GM18873 (cell line): ENCODE measurements around the gene SNRPE.
"Not testable (repeated sequence)": the region's sequence is repeated elsewhere in the genome, so short reads cannot be mapped to it uniquely, and the experiment has no call there.

Source experiments
- ATAC-seq: cut with Tn5 transposase; IDR thresholded peaks from one replicate; pipeline ENCODE4 v1.9.1; 2021; ENCODE audit warnings: mild to moderate bottlenecking, moderate library complexity, moderate number of reproducible peaks; ENCODE audit not compliant: unreplicated experiment, low FRiP score

SNRPE gene

GRCh38 chr1:203861379-203862184 is at the start of gene SNRPE:
Gene SNRPE (plus strand): TSS chr1:203861599. CDS start chr1:203861660, 61 bp downstream.
- ATAC-seq = peak; percentile 93

DNA sequence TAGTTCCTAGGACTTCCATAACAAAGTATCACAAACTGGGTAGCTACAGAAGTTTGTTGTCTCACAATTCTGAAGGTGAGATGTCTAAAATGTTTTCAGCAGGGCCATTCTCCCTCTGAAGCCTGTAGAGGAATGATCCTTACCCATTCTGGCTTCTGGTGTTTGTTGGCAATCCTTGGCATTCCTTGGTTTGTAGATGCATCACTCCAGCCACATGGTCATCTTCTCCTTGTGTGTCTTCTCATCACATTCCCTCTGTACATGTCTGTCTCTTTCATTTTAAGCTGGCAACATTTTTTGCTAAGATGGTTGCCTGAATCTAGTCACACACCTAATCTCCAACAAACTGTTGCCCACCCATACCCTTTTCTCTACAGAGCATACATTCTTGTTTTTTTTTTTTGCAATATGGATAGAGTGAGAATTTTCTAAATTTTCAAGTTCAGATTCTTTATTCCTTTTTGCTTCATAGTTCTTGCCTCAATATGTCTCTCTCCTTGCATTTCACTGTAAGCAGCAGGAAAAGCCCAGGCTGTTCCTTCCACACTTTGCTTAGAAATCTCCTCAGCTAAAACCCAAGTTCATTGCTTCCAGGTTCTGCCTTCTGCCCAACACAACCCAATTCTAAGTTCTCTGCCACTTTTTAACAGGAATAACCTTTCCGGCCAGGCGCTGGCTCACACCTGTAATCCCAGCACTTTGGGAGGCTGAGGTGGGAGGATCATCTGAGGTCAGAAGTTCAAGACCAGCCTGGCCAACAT is 47.6 kb upstream of the SNRPE start:
- ATAC-seq = no peak

- ATAC-seq = no peak
These were observed 43.0 kb upstream of the SNRPE start for GRCh38 chr1:203818399-203818798.

DNA sequence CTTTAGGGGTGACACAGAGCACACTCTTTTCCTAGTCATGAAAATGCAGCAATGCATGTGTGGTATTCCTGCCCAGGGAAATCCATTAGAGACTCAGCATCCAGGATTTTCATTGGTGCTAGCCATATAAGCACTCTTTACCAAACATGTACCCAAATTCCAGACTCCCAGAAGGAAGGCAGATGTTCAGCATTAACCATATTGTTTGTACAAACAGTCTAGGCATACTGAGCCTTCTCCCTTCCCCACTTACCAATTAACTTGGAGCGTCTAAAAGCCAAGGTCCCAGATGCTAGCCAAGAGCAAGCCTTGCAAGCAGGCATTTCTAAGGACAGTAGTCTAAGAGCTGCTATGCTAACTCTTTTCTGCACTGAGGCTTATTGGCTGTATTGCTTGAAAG is 38.1 kb upstream of the SNRPE start:
- ATAC-seq = no peak

GRCh38 chr1:203826175-203826574 is 35.2 kb upstream of the SNRPE start:
- ATAC-seq = no peak

- no peak for ATAC-seq
These were observed 33.4 kb upstream of the SNRPE start for GRCh38 chr1:203828002-203828401.

- ATAC-seq = no peak
These were observed 32.9 kb upstream of the SNRPE start for GRCh38 chr1:203828503-203828902.

DNA sequence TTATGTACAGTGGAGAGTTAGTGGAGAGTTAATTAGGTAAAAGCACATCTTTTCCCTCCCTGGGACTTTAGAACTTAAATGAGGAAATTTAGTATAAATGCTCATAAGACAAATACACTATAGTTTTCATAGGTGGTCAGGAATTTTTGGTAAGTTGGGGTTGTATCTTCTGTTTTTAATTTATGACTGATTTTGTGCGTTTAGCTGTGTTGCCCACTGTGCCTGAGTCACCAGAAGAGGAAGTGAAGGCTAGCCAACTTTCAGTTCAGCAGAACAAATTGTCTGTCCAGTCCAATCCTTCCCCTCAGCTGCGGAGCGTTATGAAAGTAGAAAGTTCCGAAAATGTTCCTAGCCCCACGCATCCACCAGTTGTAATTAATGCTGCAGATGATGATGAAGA is 32.2 kb upstream of the SNRPE start:
- ATAC-seq = not testable (repeated sequence)

- ATAC-seq = no peak
These were observed 25.9 kb upstream of the SNRPE start for GRCh38 chr1:203835476-203835875.

DNA sequence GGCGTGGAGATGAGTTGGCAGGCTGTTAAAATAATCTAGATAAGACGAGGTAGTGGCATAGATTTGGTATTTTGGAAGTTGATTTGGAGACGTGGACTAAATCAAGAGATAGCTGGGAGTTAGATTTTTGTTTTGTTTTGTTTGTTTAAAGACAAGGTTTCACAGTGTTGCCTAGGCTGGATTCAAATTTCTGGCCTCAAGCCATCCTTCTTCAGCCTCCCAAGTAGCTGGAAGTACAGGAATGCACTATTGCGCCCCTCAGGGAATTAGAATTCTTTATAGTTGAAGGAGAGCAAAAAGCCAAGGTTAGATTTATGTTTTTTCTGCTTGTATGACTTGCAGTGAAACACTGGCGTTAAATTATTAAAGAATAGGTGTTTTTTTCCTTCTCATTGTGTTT is 22.3 kb upstream of the SNRPE start:
- no peak for ATAC-seq

- no peak for ATAC-seq
These were observed 21.1 kb upstream of the SNRPE start for GRCh38 chr1:203840208-203840808.

- ATAC-seq = no peak
These were observed 18.9 kb upstream of the SNRPE start for GRCh38 chr1:203842559-203842876.

GRCh38 chr1:203843435-203843834 is 18.0 kb upstream of the SNRPE start:
- ATAC-seq = no peak

DNA sequence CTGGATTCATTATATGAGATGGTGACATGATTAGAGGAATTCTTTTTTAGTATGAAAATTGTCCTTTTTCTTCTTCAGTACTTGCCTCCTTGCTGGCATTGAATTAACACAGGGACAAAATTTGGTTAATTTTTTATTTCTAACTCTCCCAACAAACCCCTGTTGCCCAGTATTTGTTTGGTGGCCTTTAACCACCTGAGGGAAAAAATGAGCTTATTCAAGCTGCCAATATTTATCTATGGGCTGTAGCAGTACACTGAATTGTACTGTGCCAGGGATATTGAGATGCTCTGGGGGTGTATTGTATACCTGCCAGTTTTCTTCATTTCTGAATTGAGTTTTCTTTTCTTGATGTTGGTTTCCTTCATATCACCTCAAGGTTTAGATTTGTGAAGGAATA is 8.3 kb upstream of the SNRPE start:
- ATAC-seq = not testable (repeated sequence)

- ATAC-seq = no peak
These were observed 3.3 kb upstream of the SNRPE start for GRCh38 chr1:203858055-203858454.

- no peak for ATAC-seq
These were observed 2.4 kb upstream of the SNRPE start for GRCh38 chr1:203858975-203859374.

- ATAC-seq = no peak
These were observed 888 bp upstream of the SNRPE start for GRCh38 chr1:203860396-203861025.

DNA sequence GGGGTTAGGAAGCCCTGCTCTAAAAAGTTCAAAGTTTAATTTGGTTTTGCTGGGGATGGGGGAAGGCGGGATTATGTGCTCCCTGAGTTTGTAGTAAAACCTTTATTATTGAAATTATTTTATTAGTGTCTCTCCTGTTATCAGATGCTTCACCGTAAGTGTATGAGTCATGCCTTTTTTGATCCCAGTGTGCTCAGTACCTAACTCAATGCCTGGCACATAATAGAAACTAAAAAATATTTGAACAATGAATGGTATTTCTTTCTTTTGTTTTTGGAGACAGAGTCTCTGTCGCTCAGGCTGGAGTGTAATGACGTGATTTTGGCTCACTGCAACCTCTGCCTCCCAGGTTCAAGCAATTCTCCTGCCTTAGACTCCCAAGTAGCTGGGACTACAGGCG is 6.4 kb downstream of the SNRPE start:
- ATAC-seq = no peak

GRCh38 chr1:203870245-203870644 is 8.8 kb downstream of the SNRPE start:
- ATAC-seq = no peak

DNA sequence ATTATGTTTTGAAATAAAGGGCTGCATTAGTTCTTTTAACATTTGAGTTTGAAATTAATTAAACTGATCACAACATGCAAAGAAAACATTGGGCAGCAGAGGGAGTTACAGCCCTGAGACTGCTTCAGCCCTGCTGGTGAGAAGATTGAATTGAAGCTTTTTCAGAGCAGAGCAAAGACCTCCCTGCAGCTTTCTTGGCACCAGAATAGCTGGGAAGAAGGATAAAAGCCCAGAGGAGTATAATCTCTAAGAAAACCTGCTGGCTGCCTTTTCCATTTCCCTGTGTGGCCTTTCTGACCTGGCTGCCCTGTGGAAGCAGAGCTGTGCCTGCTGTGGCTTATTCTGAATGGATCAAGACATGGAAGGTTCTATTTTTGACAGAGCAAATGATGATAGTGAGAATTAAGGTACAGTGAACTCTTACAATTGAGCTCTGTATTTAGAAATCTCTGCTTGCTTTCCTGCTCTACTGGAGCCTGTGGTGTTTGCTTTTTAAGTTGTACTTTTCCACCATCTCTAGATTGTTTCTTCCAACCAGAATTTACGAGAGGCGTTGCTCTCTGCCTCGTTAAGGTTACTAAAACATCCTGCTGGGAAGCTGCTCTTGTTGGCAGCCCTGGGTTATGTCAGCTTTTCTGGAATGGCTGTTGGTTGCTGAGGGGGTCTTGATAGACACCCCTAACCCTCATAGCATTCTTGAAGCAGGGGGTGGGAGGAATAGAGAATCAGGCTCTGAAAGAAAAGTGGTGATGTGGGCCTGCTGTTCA is 9.9 kb downstream of the SNRPE start:
- ATAC-seq = no peak
